ENCODE results near the gene SCYL2.
"Not testable (repeated sequence)": the region's sequence is repeated elsewhere in the genome, so short reads cannot be mapped to it uniquely, and the experiment has no call there.

The SCYL2 gene

DNA sequence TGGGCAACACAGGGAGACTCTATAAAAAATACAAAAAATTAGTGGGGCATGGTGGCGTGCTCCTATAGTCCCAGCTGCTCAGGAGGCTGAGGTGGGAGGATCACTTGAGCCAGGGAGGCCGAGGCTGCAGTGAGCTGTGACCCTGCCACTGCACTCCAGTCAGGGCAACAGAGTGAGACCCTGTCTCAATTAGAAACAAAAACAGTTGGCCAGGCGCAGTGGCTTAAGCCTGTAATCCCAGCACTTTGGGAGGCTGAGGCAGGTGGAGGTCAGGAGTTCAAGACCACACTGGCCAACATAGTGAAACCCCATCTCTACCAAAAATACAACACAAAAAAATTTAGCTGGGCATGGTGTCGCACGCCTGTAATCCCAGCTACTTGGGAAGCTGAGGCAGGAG, 1.9 kb upstream of the SCYL2 start:
- not testable (repeated sequence) for DNase-seq

DNA sequence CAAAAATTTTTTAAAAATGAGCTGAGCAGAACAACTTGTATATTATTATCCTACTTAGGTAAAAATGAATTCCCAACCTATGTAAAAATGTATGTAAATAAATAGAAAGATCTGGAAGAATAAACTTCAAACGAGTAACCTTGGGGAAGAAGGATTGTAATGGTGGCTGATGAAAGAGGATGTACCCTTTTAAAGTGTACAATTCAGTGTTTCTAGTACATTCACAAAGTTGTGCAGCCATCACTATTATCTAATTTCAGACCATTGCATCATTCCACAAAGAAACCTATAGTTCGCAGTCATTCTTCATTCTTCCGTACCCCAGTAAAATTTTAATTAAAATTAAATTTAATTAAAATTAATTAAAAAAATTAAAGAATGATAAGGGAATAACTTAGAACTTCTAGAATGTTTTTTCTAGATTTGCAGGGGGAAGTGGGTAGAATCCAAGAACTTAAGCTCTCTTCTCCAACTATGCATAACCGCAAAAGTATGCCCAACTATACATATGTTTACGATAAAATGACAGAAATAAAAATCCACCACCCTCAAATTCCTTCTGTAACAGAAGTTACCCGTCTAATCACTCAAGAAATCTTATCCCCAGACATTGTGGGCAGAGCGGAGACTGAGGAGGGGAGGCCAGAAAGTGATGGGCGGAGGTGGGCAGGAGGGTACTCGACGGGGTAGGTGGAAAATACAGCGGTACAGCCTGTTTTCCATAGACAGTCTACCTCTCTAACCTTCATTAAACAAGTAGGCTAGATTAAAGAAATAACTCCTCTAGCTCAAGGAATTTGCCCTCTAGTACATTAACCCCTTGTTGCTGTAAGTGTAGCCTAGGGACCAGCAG, 1.0 kb upstream of the SCYL2 start:
- no peak for DNase-seq

DNA sequence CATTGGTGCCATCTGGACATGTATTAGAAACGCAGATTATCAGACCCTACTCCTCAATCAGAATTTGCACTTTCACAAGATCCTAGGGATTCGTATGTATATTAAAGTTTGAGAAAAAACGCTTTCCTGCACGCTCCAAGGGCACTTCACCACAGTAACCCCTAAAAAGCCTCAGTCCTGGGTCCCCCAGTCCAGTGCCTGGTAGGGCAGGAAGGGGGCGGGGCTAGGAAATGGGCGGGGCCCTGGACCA, 467 bp upstream of the SCYL2 start:
- DNase-seq = no peak

DNA sequence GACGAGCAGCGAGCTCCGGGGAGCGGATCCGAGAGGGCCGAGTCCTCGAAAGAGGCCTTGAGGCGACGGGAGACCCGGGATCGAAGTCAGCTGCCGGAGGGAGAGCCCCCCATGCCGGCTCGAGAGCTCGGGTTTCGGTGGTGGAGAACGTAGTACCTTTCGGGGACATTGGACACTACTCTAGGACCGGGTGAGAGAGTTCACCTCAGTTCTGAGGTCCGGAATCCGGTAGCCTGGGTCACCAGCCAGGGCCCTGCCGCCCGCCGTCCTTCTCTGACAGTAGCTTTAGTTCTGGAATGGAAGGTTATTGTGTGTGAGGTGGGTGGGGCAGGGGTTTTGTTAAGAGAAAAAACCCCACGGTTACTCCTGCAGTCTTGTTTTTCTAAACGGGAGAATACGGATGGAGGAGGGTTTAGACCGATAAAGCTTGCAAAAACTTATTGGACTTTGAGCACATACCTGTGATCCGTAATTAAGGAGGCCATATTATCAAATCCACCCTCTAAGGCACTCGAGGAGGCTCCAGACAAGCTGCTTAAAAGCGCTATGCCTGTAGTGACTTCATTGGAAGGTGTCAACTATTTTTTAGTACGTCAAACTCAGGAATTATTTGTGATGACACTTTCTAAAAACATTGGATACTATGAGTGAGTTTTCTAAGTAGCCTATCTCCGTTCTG, 765 bp downstream of the SCYL2 start:
- DNase-seq = no peak

DNA sequence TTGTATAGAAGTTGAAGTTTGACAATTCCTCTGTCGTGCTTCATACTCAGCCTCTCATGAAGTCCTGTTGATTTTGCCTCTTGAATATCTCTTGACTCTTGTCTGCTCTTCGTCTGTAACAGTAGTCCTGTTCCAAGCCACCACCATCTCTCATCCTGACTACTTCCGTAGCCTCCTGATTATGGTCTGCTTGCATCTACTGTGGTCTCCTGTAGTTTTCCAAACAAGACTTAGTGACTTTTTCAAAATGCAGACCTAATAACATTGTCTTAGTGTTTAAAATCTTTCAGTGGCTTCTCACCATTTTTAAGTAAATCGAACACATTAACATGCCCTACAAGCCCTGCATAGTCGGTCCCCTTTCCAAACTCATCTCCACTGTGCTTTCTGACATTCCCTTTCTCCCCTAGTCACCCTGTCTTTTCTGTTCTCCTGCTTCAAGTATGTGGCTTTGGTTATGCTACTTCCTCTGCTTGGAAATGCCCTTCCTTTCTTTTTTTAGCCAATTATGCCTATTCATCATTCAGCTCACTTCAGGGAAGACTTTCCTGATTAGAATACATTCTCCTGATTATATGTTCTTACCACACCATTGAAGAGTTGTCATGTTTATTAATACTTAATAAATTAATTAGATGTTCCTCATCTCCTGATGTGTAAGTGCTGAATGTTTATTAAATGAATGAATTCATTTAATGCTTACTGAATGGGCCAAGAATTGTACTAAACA, 2.0 kb downstream of the SCYL2 start:
- DNase-seq = no peak

DNA sequence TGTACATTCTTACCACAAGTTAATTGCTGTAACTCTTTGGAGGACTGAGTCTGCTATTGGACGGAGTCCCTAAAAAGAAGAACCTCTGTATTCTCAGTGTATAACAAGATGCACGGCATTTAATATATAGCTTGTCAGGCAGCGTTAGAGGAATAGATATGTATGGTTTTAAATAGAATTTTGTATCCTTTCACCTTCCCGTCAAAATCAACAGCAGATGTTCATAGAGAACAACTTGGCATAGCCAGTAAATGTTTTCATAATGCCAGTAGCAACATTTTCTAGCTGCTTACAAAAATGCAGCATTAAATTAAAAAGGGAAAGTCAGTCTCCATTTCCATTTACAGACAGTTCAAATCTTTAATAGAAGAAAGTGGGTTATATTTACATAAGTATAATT, 6.8 kb downstream of the SCYL2 start:
- DNase-seq = no peak

DNA sequence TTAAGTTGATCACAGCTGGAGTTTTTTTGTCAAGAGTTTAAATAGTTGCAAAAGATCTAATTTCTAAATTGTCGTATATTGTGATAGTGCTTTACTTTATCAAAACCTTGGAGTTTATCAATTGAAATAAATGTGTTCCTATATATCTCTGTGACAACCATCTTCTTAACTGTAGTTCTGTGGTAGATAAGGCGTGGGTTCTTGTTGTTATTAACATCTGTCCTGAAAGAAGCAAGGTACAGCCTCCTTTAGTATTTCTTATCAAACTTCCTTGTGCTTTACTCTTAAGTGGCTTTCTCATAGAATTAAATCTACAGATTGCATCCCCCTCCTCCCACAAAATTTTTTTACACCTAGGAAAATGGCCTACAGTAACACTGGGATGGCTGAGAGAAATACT, 7.3 kb downstream of the SCYL2 start:
- no peak for DNase-seq

DNA sequence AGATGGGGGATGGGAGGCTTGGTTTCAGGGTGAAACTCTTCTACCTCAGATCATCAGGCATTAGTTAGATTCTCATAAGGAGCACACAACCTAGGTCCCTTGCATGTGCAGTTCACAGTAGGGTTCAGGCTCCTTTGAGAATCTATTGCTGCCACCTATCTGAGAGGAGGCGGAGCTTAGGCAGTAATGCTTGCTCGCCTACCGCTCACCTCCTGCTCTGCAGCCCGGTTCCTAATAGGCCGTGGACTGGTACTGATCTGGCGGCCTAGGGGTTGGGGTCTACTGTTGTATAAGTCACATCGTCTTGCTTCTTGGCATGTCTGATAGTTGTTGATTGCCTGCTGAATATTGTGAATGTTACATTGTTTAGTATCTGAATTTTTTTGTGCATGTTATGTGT, 12.2 kb downstream of the SCYL2 start:
- DNase-seq = no peak

DNA sequence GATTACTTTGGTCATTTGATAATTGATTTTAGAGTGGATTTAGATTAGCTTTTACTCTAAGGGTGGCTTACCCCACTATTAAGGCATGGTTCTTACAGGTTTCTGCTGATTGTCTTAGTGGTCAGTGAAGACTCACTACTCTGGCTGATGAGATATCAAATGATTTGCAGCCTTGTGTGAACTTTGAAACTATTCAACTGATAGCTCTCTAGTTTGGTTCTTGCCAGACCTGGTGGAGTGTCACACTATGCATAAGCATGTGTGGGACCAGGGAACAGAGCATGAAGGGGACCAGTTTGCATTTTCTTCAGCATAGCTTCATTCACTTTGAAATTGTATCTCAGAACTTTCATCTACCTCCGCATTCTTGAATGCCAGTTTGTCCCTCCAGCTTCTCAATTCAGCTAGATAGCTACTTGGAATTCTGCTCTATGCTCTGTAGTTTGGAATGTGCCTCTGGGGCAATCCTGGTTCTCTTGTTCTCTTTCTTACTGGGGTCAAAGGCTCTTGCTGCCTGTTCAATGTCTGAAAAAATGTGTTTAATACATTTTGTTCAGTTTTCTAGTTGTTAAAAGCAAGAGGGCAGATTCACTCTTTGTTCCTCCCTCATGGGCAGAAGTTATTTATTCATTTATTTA, 12.7 kb downstream of the SCYL2 start:
- no peak for DNase-seq

DNA sequence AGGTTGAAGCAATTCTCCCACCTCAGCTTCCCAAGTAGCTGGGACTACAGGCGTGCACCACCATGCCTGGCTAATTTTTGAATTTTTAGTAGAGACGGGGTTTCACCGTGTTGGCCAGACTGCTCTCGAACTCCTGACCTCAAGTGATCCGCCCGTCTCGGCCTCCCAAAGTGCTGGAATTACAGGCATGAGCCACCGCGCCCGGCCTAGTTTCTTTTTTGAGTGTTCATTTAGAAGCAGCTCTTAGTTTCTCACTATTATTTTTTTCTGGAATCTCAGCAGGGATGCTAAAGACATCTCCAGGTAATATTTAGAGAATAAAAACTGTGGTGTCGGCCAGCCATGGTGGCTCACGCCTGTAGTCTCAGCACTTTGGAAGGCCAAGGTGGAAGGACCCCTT, 17.6 kb downstream of the SCYL2 start:
- DNase-seq = not testable (repeated sequence)

DNA sequence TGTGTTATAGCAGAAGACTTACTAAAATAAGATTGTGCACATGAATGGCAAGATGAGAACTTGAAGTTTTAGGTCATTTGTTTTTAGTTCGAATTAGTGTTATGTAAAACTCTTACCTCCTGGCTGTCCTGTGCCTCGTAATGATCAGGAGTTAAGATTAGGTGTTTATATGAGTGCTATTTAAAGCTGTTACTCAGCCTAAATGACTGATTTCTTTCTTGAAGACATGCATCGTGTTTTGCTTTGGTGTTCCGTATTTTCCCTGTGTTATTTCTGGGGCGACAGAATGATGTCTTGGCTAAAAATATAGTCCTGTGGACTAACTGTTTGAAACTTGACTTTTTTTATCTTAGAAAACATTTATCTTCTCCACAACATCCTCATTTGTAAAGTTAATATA, 22.1 kb downstream of the SCYL2 start:
- DNase-seq = no peak

DNA sequence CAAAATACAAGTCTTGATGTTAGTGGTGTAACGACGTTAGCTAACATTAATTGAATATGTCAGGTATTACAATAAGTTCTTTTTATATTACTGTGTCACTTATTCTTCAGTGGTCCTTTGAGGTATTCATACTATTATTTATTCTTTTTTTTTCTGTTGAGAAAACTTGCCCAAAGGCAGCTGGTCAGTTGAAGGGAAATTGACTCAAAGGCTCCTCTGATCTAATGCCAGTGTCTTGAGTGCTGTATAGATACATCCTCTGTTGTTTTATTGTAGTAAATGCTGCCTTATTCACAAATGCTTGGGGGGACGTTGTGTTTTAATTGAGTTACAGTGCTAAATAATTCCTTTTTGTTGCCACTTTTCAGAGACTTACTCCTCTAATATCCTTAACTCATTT, 23.0 kb downstream of the SCYL2 start:
- DNase-seq = no peak

DNA sequence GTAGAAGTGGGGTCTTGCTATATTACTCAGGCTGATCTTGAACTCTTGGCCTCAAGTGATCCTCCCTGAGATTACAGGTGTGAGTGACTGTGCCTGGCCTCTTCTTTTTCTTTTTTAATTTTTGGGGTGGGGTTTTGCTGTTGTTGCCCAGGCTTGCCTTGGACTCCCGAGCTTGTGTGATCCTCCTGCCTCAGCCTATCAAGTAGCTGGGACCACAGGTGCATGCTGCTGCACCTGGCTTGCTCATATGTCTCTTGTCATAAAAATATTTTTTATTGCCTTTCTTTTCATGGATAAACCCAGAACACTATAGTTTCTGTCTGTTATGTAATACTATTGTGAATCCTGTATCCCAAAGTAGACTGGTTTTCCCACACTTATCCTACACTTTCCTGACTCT, 26.0 kb downstream of the SCYL2 start:
- DNase-seq = no peak

DNA sequence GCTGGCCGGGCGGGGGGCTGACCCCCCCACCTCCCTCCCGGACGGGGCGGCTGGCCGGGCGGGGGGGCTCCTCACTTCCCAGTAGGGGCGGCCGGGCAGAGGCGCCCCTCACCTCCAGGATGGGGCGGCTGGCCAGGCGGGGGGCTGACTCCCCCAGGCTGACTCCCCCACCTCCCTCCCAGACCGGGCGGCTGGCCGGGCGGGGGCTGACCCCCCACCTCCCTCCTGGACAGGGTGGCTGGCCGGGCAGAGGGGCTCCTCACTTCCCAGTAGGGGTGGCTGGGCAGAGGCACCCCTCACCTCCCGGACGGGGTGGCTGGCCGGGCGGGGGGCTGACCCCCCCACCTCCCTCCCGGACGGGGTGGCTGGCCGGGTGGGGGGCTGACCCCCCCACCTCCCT, 27.4 kb downstream of the SCYL2 start:
- DNase-seq = not testable (repeated sequence)

DNA sequence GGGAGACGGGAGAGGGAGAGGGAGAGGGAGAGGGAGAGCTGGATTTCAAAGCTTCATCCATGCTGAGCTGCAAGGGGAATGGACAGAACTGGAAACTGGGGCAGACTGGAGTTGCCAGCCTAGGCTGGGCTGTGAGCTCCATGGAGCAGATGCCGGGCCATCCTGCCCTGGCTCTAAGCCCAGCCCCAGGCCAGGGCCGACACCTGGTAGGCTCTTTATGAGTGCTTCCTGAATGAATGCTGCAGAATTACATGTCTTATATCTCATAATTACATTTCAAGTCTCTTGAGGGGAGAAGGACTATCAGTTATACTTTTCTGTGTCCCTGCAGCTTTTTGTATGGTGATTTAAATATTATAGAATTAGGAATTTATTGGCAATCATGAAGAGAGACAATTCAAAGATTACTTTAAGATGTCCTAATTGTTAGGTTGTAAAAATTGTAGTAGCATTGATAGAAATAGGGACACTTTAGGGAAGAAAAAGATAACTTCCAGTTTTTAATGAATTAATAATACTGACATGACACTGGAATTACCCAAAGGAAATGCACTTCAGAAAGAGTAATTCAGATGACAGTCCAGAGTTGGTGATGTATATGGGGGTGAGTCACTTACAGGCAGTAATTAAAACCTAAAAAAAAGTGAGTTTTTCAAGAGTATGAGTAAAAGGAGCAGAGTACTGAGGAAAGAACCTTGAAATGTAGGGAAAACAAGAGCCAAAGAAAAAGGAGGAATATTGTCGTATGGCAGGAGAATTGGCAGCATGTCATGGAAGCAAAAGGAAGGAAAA, 29.0 kb downstream of the SCYL2 start:
- no peak for DNase-seq

DNA sequence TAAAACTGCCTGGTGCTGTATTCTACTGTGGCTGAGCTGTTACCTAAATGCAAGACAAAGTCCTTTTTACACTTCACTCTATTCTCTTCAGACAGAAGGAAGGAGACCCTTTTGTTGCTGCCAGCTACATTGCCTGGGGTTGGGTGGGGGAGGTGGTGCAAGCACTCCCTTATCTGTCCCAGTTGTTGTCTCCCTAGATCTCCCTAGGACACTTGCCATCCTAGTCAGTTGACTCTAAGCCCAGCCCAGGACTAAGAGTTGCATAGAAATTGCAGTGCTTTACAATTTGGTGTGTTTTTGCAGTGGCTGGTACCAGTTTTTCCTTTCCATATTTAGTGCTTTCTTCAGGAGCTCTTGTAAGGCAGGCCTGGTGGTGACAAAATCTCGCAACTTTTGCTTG, 35.1 kb downstream of the SCYL2 start:
- DNase-seq = no peak

DNA sequence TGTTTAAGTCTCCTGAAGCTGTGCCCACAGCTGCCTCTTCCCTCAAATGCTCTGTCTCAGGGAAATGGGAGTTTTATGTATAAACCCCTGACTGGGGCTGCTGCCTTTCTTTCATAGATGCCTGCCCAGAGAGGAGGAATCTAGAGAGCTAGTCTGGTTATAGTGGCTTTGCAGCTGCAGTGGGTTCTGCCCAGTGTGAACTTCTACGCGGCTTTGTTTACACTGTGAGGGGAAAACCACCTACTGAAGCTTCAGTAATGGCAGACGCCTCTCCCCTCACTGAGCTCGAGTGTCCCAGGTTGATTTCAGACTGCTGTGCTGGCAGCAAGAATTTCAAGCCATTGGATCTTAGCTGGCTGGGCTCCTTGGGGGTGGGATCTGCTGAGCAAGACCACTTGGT, 36.9 kb downstream of the SCYL2 start:
- DNase-seq = no peak

DNA sequence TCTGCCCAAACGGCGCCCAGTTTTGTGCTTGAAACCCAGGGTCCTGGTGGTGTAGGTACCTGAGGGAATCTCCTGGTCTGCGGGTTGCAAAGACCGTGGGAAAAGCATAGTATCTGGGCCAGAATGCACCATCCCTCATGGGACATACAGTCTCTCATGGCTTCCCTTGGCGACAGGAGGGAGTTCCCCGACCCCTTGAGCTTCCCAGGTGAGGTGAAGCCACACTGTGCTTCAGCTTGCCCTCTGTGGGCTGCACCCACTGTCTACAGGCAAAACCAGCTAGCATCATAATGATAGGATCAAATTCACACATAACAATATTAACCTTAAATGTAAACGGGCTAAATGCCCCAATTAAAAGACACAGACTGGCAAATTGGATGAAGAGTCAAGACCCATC, 37.4 kb downstream of the SCYL2 start:
- not testable (repeated sequence) for DNase-seq

DNA sequence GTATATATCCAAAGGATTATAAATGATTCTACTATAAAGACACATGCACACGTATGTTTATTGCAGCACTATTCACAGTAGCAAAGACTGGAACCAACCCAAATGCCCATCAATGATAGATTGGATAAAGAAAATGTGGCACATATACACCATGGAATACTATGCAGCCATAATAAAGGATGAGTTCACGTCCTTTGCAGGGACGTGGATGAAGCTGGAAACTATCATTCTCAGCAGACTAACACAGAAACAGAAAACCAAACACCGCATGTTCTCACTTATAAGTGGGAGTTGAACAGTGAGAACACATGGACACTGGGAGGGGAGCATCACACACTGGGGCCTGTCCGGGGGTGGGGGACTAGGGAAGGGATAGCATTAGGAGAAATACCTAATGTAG, 41.2 kb downstream of the SCYL2 start:
- not testable (repeated sequence) for DNase-seq

DNA sequence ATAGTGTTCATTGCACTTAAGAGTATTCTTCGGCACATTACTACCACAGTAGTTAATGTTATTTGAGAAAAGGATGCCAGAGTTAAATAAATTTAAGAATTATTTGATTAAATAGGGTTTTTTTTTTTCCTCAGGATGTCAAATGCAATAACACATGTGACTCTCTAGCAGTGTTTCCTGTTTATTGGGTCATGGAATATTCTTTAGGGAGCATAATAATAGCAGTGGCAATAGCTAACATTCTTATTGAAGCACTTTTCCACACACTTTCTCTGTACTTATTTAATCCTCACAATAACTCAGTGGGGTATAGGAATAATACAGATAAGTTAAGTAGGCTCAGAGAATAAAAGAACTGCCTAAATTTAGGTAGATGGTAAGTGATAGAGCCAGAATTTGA, 44.3 kb downstream of the SCYL2 start:
- no peak for DNase-seq

DNA sequence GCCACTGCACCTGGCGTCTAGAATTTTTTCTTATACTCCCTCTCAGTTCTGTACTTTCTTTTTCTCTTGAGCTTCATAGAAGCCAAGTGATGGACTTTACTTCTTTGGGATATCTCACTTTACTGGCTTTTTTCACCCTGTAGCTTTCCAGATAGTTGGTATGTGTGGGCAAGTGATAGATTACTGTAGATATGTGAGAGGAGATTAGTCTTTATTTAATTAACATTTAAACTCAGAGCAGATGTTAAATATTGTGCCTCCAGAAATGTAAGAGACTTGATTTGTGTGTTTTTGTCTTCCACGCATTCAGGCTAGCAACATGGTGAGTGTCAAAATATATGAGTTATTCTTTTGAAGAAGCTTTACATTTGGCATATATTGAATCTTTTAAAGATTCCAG, 50.4 kb downstream of the SCYL2 start:
- DNase-seq = no peak

DNA sequence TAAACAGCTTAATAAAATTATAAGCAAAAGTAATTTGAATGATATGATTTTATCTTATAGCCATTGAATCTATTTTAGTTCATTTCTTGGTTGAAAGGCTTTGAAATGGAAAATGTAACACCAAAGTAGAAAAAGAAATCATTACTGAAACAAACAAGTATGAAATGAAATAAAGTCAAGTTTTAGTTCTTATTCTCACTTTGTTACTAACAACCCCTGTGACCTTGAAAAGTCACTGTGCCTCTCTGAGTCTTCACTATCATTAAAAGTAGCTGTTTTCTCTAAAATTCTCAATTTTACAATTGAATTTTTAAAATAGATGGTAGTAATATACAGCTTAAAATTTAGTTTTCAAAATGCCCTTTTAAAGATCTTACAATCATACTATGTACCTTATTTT, 57.5 kb downstream of the SCYL2 start:
- DNase-seq = no peak

DNA sequence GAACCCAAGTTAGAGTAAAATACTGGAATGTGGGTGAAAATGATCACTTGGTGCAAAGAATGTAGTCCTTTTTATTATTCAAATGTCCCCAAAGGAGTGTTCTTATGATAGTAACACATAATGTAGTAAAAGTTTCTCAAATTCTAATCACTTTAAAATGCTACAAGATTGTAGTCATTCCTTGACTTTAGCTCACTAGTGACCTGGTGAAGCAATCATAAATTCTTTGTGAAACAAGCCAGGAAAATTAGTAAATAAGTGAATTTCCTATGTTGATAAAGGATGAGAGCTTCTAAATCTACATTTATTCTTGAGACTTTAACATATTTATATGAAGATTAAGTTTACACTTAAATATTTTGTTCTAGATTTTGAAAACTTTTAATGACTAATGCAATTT, 59.2 kb downstream of the SCYL2 start:
- no peak for DNase-seq

Measured in T1000 (cell line).